Spleen (tissue), 11 donors: ENCODE measurements around the gene ZNF490. TPM values are rescaled to one million over a fixed set of nuclear protein-coding genes. Genes with fewer than 3 reads are reported as not detected.

Experiments used
- DNase-seq: peaks from one replicate; pipeline ENCODE4 v3.0.0-alpha.2; 2020
- H3K27ac ChIP-seq, 8 donors: fragments of 200-600 bp; sonication (generic) in 7 of 8; 1 replicate in 4 of 8; 2 replicates in 4 of 8; pipeline versions ENCODE4 v1.5.0 to v1.8.0; 2016 to 2021; ENCODE audit warnings: inconsistent platforms in 4 of 8, mild to moderate bottlenecking in 4 of 8, moderate library complexity in 1 of 8
- H3K27me3 ChIP-seq, 7 donors: fragments of 200-600 bp; sonication (generic) in 6 of 7; replicated peaks in 1 of 7; 1 replicate in 4 of 7; 2 replicates in 3 of 7; pipeline versions ENCODE4 v1.5.0 to v1.8.0; 2016 to 2021; ENCODE audit warnings: inconsistent platforms in 3 of 7, mild to moderate bottlenecking in 1 of 7
- H3K36me3 ChIP-seq, 6 donors: fragments of 200-600 bp; sonication (generic) in 5 of 6; 1 replicate in 4 of 6; 2 replicates in 2 of 6; pipeline versions ENCODE4 v1.5.0 to v1.8.0; 2016 to 2021; ENCODE audit warnings: inconsistent platforms in 2 of 6
- H3K4me1 ChIP-seq, 6 donors: fragments of 200-600 bp; sonication (generic) in 5 of 6; 1 replicate in 3 of 6; 2 replicates in 3 of 6; pipeline versions ENCODE4 v1.5.0 to v1.8.0; 2016 to 2021; ENCODE audit warnings: inconsistent platforms in 3 of 6
- H3K4me3 ChIP-seq, 8 donors: fragments of 200-600 bp; sonication (generic) in 7 of 8; 1 replicate in 4 of 8; 2 replicates in 4 of 8; pipeline versions ENCODE4 v1.5.0 to v1.8.0; 2016 to 2021; ENCODE audit warnings: inconsistent platforms in 4 of 8, mild to moderate bottlenecking in 4 of 8, moderate library complexity in 2 of 8
- H3K9me3 ChIP-seq, 8 donors: fragments of 200-600 bp; sonication (generic) in 7 of 8; 1 replicate in 4 of 8; 2 replicates in 4 of 8; pipeline versions ENCODE4 v1.5.0 to v1.8.0; 2016 to 2021; ENCODE audit warnings: inconsistent platforms in 4 of 8
- POLR2A ChIP-seq, 3 donors: fragments of 450-650 bp; IDR thresholded peaks; one replicate each; pipeline ENCODE4 v1.5.1; 2017; ENCODE audit warnings: antibody characterized with exemption in 3 of 3, mild to moderate bottlenecking in 1 of 3
- POLR2AphosphoS5 ChIP-seq, 3 donors: sonication (generic); formaldehyde crosslinking; IDR thresholded peaks; one replicate each; pipeline ENCODE4 v1.5.1; 2017; ENCODE audit warnings: antibody characterized with exemption in 3 of 3
- WGBS, 5 donors: extraction: QIAGEN DNeasy Blood & Tissue Kit in 3 of 5; methylation state at CpG; one replicate each; pipeline versions ENCODE4 v1.1.5 to v1.1.7; 2013 to 2018; 5-methylcytosine and 5-hydroxymethylcytosine counted together
- intact Hi-C: fragments of 100-400 bp; cut with DNase I; formaldehyde crosslinking; loops from one replicate; pipeline ENCODE4 v1.15.0; 2023; ENCODE audit warnings: low total_unique reads
- polyA plus RNA-seq, 3 donors: library from polyadenylated mRNA; stranded (reverse); fragments of 200-250 nt; gene quantifications; one replicate each; pipeline ENCODE4 v1.2.1, GENCODE V29; 2013
- total RNA-seq, 7 donors: library from RNA; depleted of rRNA in 3 of 7; stranded (reverse); fragments of >200 nt in 3 of 7; fragmentation: NEBNext Ultra II Directional in 4 of 7; extraction: Animal tissue kit (Norgen Biotek cat#: 25700) in 4 of 7; gene quantifications; one replicate each; pipeline versions ENCODE4 v1.1.0 to v1.2.1, GENCODE V29; 2016 to 2021
- TF ChIP-seq, protein P1 (sequence below), 11 experiments: fragments of 200-600 bp in 7 of 11; fragments of 450-650 bp in 4 of 11; sonication (generic) in 4 of 11; IDR thresholded peaks in 8 of 11; conservative IDR thresholded peaks in 3 of 11; 1 replicate in 7 of 11; 2 replicates in 4 of 11; pipeline versions ENCODE4 v1.4.0 to v1.8.0; 2016 to 2021; ENCODE audit warnings: antibody characterized with exemption in 11 of 11, inconsistent platforms in 4 of 11, mild to moderate bottlenecking in 1 of 11
- donor health status: healthy with polysubstance abuse.
- donor health status: DM: no; HTN: no; CAD: no; lungs with moderate emphysema.
- donor health status: DM: no; HTN: no; CAD: no.
- donor health status: Bipolar disorder and iron deficiency.
- donor health status: healthy.
- donor health status: DM: no; HTN: no; CAD: no.
- donor health status: DM: yes; HTN: yes; CAD: no.

ZNF490 gene
- total and polyA plus RNA-seq, 10 donors: 0.77 to 21.7 (median 14.7) TPM

DNA sequence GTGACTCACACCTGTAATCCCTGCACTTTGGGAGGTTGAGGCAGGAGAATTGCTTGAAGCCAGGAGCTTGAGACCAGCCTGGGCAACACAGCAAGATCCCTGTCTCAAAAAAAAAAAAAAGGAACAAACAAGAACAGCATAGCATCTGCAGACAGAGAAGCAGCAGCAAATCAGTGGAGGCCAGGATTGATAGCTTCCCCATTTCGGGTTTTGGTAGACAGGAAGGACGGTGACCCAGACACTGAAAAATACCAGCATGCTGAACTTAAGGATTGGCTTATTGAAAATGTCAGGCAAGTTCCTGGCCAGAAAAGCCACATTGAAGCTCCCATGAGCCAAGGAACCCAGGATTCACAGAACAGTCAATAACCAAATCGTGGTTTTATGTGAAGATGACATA is 3.0 kb downstream of the ZNF490 start:
- no peak for DNase-seq
- Histone ChIP-seq H3K4me3 (no peak overlapping the region), H3K27me3 (no peaks in the 10 kb centered on the region), H3K27ac (peak overlapping the region in 1 of 8 donors; percentile 16), H3K36me3 (peaks cover 0 to 69% (median 21%) of the 10 kb centered on the region in 6 donors), H3K4me1 (peaks cover 16 to 70% (median 44%) of the 10 kb centered on the region in 6 donors), H3K9me3 (no peaks in the 10 kb centered on the region)
- WGBS, 5 donors: 61 to 75% (median 72%) methylated on average over 3 of the region's 3 CpGs
- intact Hi-C loops: no loop called here
- TF ChIP-seq, protein P1, sequence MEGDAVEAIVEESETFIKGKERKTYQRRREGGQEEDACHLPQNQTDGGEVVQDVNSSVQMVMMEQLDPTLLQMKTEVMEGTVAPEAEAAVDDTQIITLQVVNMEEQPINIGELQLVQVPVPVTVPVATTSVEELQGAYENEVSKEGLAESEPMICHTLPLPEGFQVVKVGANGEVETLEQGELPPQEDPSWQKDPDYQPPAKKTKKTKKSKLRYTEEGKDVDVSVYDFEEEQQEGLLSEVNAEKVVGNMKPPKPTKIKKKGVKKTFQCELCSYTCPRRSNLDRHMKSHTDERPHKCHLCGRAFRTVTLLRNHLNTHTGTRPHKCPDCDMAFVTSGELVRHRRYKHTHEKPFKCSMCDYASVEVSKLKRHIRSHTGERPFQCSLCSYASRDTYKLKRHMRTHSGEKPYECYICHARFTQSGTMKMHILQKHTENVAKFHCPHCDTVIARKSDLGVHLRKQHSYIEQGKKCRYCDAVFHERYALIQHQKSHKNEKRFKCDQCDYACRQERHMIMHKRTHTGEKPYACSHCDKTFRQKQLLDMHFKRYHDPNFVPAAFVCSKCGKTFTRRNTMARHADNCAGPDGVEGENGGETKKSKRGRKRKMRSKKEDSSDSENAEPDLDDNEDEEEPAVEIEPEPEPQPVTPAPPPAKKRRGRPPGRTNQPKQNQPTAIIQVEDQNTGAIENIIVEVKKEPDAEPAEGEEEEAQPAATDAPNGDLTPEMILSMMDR (IDR thresholded peaks at IDR 0.05 in 8 of 11, conservative IDR thresholded peaks at IDR 0.05 in 3 of 11): no peak

- no peak overlapping the region for H3K27ac ChIP-seq
- no peaks in the 10 kb centered on the region for H3K9me3 ChIP-seq
- H3K4me3 ChIP-seq: no peak overlapping the region
- intact Hi-C loops: no loop called here
- peaks cover 0 to 71% (median 26%) of the 10 kb centered on the region in 6 donors for H3K36me3 ChIP-seq
- whole genome bisulfite sequencing, 5 donors: 90 to 100% (median 97%) methylated on average over 1 of the region's 1 CpG
- peaks cover 8 to 62% (median 35%) of the 10 kb centered on the region in 6 donors for H3K4me1 ChIP-seq
- H3K27me3 ChIP-seq: no peaks in the 10 kb centered on the region
- DNase-seq: no peak
- TF ChIP-seq, protein P1 (IDR thresholded peaks at IDR 0.05 in 8 of 11, conservative IDR thresholded peaks at IDR 0.05 in 3 of 11): no peak
- no peak for TF ChIP-seq POLR2A (IDR thresholded peaks at IDR 0.05)
- TF ChIP-seq POLR2AphosphoS5 (IDR thresholded peaks at IDR 0.05): no peak
Observed at GRCh38 chr19:12606796-12607195, 3.8 kb downstream of the ZNF490 start.

GRCh38 chr19:12603714-12604113 is 6.9 kb downstream of the ZNF490 start:
- Histone ChIP-seq H3K9me3 (no peaks in the 10 kb centered on the region), H3K4me1 (peaks cover 0 to 37% (median 14%) of the 10 kb centered on the region in 6 donors), H3K4me3 (no peak overlapping the region), H3K27ac (no peak overlapping the region), H3K36me3 (peaks cover 0 to 97% (median 31%) of the 10 kb centered on the region in 6 donors), H3K27me3 (no peaks in the 10 kb centered on the region)
- TF ChIP-seq POLR2A (IDR thresholded peaks at IDR 0.05): no peak
- TF ChIP-seq, protein P1 (IDR thresholded peaks at IDR 0.05 in 8 of 11, conservative IDR thresholded peaks at IDR 0.05 in 3 of 11): no peak
- no peak for TF ChIP-seq POLR2AphosphoS5 (IDR thresholded peaks at IDR 0.05)
- no peak for DNase-seq
- intact Hi-C loops: no loop called here
- 84 to 100% (median 89%) methylated on average over 1 of the region's 1 CpG for WGBS, 5 donors

- intact Hi-C loops: no loop called here
- Histone ChIP-seq H3K27me3 (no peaks in the 10 kb centered on the region), H3K9me3 (no peaks in the 10 kb centered on the region), H3K36me3 (peaks cover 0 to 93% (median 31%) of the 10 kb centered on the region in 6 donors), H3K4me3 (no peak overlapping the region), H3K4me1 (no peaks in the 10 kb centered on the region), H3K27ac (no peak overlapping the region)
- WGBS, 5 donors: 87 to 92% (median 89%) methylated on average over 11 of the region's 11 CpGs
- TF ChIP-seq POLR2A (IDR thresholded peaks at IDR 0.05) (no peak), POLR2AphosphoS5 (IDR thresholded peaks at IDR 0.05) (no peak)
- TF ChIP-seq, protein P1 (IDR thresholded peaks at IDR 0.05 in 8 of 11, conservative IDR thresholded peaks at IDR 0.05 in 3 of 11): no peak
- no peak for DNase-seq
Observed at GRCh38 chr19:12597594-12597993, 13.0 kb downstream of the ZNF490 start.
